Activated CD4-positive, alpha-beta T cell treated with anti-CD3 and anti-CD28 coated beads, Interleukin-2, amount 50 U/mL, for 4 hours (primary cell): ENCODE measurements around the gene OR2T35.
"Not testable (repeated sequence)": the region's sequence is repeated elsewhere in the genome, so short reads cannot be mapped to it uniquely, and the experiment has no call there.

Source experiments
- DNase-seq, 2 experiments: peaks; one replicate each; pipeline ENCODE4 v3.0.0-alpha.2; 2020

OR2T35 gene

GRCh38 chr1:248645178-248645577, at the start of gene OR2T35:
TSS of gene OR2T35 (minus strand) at chr1:248645278. CDS start at chr1:248639258, 6,020 bp downstream.
- DNase-seq, result not testable (repeated sequence)

- DNase-seq, result no peak
Measured at GRCh38 chr1:248691567-248692155, 46.6 kb upstream of the OR2T35 start.

GRCh38 chr1:248688527-248689298, 43.6 kb upstream of the OR2T35 start:
- DNase-seq, result no peak

GRCh38 chr1:248686815-248687214, 41.7 kb upstream of the OR2T35 start:
- DNase-seq, result peak in 1 of 2 experiments; percentile 1

GRCh38 chr1:248681651-248682050, 36.6 kb upstream of the OR2T35 start:
- DNase-seq, result no peak

- DNase-seq, result no peak
Measured at GRCh38 chr1:248670003-248670402, 24.9 kb upstream of the OR2T35 start.

- DNase-seq, result not testable (repeated sequence)
Measured at GRCh38 chr1:248663453-248664328, 18.6 kb upstream of the OR2T35 start.

GRCh38 chr1:248656797-248657196, 11.7 kb upstream of the OR2T35 start:
- DNase-seq, result not testable (repeated sequence)

GRCh38 chr1:248655354-248655753, 10.3 kb upstream of the OR2T35 start, which contains the start of gene OR2T27:
TSS of gene OR2T27 (minus strand) at chr1:248655528. CDS start at chr1:248650884, 4,644 bp downstream.
- not testable (repeated sequence) for DNase-seq

- not testable (repeated sequence) for DNase-seq
Measured at GRCh38 chr1:248648770-248649536, 3.9 kb upstream of the OR2T35 start.

- DNase-seq, result not testable (repeated sequence)
Measured at GRCh38 chr1:248642971-248643651, 2.0 kb downstream of the OR2T35 start.

- not testable (repeated sequence) for DNase-seq
Measured at GRCh38 chr1:248641583-248641982, 3.5 kb downstream of the OR2T35 start.

- DNase-seq, result not testable (repeated sequence)
Measured at GRCh38 chr1:248640906-248641305, 4.2 kb downstream of the OR2T35 start.

- not testable (repeated sequence) for DNase-seq
Measured at GRCh38 chr1:248639652-248640051, 5.4 kb downstream of the OR2T35 start.

- DNase-seq, result not testable (repeated sequence)
Measured at GRCh38 chr1:248636612-248637011, 8.5 kb downstream of the OR2T35 start.

GRCh38 chr1:248634991-248635390, 10.1 kb downstream of the OR2T35 start, which contains the start of gene OR2T11:
TSS of gene OR2T11 (minus strand) at chr1:248635091. CDS start at chr1:248627128, 7,963 bp downstream.
- DNase-seq, result not testable (repeated sequence)

- DNase-seq, result no peak
Measured at GRCh38 chr1:248631354-248632008, 13.6 kb downstream of the OR2T35 start.

GRCh38 chr1:248630551-248630950, 14.5 kb downstream of the OR2T35 start:
- no peak for DNase-seq

GRCh38 chr1:248627971-248628844, 16.9 kb downstream of the OR2T35 start:
- no peak for DNase-seq

GRCh38 chr1:248625971-248626370, 19.1 kb downstream of the OR2T35 start:
- DNase-seq, result no peak
